M059J (cell line): ENCODE results near the gene RSPRY1. TPM values are rescaled to one million over a fixed set of nuclear protein-coding genes. Genes with fewer than 3 reads are reported as not detected.

ENCODE experiments used
- DNase-seq: peaks from one replicate; pipeline ENCODE4 v3.0.0-alpha.2; 2012; ENCODE audit warnings: low read depth
- total RNA-seq: library from RNA; depleted of rRNA; stranded (reverse); fragments of >200 nt; shearing (Covaris generic); gene quantifications from 2 replicates; pipeline ENCODE4 v1.2.3, GENCODE V29; 2014

Gene RSPRY1
- total RNA-seq, 1 experiment from 2014 or later = 34.9 TPM

DNA sequence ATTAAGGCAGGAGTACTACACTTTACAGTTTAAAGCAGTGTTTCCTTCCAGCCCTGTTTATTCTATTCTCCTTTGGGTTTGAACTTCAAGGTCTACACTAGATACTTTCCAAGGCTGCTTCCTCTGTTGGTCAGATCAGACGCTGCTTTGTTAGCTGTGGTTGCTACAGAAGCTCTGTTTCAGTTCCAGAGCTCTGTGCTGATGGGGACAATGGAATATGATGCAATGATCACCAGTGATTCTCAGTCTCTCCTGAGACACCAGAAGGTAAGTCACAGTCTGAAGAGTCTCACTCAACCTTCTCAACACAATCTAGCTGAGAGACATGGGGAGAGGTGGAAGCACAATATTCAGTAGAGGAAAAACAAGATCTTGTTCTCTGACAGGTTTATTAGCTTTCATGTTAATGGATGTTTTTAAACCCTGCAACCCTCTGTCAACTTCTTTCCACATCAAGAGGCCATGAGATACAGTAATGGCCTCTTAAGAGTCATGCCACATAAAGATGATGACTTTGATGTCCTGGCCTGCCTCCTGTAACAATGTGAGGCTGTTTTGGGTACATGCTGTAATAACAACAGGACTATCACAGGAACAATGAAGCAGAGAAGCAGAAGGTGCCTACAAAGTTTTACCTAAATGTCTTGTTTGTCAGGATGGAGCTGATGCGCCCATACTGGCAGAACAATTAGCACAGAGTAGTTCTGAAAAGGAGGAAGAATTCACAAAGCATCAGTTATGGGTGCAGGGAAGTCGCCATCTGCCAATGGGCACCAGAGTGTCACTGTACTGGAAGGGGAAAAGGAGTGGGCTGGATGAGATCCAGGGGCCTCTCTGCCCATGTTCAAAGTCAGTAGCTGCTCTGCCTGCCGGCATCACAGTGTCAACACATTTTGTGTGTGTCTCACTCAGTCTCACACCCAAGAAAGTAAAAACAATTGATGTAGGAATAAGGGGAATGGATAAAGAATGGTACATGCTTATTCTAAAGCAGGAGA is 33.7 kb upstream of the RSPRY1 start:
- DNase-seq = no peak

DNA sequence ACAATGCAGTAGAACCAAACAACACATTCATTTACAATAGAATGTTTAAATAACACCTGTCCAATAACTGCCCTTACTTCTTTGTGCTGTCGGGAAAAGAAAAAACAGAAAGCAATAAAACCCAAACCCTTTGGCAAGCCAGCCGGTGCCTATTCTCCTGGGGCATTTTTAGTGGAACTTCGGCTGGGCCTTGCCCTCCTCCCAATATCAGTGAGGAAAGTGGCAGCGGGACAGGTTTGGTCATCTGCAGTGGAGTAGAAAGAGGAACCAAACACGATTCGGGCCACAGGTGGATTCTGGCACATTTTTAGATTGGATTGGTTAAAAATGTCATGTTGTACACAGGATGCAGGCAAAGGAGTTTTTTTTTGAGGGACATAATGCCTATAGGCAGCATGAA is 32.3 kb upstream of the RSPRY1 start:
- no peak for DNase-seq

DNA sequence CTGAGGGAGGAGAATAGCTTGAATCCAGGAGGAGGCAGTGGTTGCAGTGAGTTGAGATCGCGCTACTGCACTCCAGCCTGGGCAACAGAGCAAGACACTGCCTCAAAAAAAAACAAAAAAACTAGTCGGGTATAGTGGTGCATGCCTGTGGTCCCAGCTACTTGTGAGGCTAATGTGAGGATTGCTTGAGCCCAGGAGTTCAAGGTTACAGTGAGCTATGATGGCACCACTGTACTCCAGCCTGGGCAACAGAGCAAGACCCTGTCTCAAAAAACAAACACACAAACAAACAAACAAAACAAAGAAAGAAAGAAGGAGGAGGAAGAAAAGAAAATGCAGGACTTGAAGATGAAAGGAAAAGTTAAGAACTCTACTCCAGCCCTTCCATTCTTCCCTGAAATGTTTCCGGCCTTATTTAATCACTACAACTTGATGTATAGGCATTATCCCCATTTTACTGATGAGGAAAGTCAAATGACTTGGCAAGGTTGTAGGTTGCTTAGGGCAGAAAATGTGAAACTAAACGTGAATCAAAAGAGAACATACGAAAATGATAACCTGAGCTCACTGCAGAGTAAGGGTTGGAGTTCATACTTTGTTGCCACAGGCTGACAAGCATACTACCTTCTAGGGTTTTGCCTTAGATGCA is 30.3 kb upstream of the RSPRY1 start:
- no peak for DNase-seq

DNA sequence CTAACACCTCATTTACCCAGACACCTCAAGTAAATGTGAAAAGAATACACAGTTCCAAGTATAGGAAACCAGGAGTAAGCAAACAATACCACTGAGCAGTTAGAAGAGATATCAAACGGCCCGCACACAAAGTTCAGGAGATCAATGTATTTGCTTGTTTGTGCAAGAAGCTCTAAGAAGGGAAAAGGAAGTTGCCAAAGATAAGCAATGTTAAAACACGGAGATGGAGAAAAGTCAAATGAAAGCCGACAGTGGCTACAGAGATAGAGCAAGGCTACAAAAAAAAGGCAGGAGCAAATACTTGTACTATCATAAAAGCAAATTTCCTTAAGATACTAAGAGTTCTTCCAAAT is 29.8 kb upstream of the RSPRY1 start:
- DNase-seq = no peak

DNA sequence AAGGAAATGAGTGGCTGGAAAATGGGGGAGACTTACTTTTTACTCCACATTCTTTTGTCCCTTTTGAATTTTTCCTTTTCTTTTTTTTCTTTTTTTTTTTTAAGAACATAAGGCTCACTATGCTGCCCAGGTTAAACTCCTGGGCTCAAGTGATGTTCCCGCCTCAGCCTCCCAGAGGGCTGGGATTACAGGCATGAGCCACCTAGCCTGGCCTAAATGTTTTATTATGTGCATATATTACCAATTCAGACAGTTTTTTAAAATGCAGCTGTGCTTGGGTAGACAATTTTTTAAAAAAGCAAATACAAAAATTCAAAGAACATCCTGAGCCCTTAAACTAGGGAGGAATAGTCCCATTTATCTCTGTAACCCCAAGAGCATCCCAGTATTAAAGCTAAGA is 28.6 kb upstream of the RSPRY1 start:
- DNase-seq = no peak

DNA sequence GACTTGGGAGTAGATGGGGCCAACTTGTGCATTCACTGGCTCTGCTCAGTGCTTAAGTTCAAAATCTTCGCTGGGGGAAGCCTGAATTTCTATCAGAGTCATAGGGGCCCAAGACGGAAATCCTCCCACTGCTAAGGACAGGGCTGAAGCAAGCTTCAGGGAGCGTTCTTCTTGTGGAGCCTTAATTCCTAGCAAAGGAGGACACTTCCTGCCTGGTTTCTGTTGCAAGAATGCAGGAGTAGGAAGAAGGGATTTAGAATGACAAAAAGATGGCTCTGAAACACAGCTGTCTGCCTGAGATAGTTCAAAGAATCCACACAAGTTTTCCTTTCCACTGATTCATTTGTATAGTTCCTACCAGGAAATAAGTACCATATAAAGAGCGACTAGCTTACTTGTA is 26.7 kb upstream of the RSPRY1 start:
- DNase-seq = no peak

DNA sequence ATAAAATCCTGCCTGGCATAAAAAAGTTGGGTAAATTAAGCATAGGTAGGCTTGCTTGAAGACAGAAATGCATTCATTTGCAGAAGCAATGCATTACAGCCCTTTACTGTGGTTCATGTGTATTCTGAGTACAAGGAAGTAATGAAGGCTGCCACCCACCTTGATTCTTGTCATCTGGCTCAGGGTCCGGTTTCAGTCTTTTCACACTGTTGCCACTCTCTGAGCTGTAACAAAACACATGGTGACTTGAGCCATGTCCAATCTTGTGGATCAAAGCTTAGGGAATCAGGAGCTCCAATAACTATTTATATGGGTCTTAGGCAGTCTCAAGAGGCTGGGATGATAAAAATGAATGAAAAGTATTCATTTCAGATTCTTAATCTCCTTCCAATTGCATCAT is 22.3 kb upstream of the RSPRY1 start:
- DNase-seq = no peak

DNA sequence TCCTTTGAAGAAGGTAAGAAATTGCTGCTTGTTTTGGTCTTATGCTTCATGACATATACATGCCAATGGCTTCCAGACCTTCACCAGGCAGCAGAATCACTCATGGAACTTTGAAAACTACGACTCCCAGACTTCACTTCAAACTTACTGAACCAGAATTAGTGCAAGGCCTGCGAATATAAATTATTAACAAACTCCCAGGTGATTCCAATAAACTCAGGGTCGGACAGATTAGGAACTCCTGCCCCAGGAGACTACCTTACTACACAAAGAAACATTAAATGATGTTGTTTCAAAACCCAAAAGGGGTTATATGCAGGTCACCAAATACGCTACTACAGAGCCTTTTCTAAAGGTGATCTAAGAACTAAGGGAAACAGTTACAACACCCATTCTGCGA is 20.6 kb upstream of the RSPRY1 start:
- DNase-seq = no peak

DNA sequence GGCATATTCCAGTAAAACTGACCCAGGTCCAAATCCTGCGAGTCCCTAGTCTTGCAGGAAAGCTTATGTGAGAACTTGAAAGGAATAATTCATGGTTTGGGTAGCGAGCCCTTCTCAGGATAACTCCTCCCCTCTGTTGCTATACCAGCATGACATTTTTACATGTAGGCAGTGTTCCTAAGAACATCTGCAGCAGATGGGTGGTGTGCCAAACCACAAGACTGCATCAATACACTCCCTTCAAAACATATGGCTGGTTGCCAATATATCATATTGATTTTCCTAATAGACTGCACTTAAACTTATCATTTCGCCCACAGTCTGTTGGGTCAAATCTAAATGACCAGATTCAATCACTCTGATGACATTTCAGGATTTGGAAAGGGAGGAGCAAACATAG is 20.2 kb upstream of the RSPRY1 start:
- DNase-seq = no peak

DNA sequence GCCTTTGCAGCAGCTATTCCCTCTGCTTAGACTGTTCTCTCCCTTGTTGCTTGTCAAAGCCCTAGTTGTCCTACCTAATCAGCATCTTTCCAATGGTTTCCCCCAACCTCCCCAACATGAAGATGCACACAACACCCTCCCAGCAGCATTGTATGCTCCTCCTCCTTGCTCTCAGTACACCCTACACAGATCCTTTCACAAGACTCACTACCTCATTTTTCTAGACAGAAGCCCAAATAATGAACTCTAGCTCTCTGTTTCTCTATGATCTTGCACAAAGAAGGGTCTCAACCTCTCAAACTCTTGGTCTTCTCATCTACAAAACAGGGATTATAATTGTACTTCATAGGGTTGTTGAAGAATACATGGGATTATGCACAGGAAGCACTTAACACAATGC is 19.7 kb upstream of the RSPRY1 start:
- no peak for DNase-seq

DNA sequence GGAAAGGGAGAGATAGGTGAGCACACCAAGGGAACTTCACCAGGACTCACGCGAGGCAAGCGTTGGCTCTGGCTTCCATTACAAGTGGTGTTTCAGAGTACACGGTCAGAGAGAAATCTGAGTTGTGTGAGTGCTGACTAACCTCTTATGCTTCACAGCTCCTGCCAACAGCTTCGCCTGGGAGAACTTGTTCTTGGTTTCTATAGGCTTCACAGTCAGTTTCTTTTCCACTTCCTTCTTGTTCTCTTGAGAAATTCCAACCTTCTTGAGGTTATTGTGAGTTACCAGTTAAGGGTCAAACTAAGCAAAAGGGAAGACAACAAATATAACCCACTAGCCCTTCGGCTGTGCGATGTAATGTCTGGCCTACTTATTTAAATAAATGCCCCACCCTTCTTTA is 19.2 kb upstream of the RSPRY1 start:
- DNase-seq = no peak

DNA sequence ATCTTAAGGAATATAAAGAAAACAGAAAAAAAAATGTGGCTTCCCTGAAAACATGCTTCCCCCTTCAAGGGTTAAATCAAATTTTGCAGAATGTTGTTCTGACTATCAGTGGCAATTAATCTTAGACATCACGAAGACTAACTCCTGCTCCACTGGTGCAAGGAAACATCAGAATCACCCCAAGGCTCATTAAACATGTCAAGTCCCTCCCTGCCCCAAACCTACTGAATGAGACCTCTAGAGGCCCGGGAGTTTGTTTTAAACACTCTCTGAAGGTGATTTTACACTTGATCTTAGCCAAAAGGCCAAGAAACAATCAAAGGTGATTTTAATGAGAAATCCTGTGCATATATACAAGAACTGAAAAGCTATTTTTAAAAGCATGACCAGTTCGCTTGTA is 18.6 kb upstream of the RSPRY1 start:
- DNase-seq = no peak

DNA sequence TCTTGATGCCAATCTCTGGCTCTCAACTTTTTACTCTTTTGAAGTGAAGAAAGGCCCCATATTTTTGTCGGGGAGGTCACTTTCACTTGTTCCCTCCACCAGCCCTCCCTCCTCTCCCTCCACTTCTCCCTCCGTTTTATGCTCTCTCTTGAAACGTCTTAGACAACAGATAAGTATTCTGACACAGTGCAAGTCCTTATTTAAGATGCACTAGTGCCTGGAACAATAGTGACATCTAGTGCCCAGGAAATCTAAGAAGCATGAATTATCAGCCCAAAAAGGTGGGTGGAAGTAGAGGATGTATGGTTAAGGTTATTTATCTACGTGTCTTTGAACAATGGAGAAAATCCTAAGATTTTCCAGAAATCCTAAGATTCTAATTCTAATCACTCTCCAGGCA is 18.2 kb upstream of the RSPRY1 start:
- peak; percentile 57 for DNase-seq

DNA sequence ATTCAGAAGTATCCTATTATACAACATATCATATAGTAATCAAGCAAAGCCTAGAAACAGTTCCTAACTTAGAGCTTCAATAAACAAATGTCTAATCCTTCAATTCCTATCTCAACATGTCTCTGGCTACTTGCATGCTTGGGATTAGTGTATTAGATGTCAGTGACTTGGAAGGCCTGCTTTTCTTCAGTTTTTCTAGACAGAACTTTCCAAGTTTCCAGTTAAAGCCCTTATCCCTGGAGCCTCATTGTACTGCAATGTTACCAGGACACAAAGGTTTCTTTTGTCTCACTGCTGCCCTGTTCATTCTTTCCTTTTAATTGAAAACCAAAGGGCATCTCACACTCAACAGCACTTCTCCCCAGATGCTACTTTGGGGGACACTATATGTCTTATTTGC is 16.8 kb upstream of the RSPRY1 start:
- no peak for DNase-seq

DNA sequence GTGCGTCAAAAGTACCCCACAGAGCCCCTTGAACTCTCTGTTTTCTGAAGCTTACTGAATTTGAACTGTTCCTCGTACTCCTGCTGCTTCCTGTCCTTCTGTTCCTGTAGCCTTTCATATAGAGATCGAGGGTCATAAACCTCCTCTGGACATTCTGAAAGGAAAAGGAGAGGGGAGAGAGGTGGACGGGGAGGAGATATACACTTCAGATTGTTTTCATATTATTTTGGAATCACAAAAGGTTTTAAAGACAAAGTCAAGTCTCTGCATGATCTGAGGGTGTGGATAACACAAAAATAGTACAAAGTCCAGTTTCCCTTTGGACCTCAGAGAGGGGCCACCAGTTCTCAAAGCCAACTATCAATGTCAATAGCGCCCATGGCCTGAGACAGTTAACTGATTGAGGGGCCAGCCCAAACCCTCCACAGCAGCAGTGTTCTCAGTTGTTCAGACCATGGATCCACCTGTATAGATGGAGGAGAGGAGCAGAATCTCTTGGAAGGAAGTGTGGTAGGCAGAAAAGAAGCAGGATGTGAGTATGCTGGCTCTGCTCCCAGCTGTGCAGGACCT is 13.3 kb upstream of the RSPRY1 start:
- no peak for DNase-seq

DNA sequence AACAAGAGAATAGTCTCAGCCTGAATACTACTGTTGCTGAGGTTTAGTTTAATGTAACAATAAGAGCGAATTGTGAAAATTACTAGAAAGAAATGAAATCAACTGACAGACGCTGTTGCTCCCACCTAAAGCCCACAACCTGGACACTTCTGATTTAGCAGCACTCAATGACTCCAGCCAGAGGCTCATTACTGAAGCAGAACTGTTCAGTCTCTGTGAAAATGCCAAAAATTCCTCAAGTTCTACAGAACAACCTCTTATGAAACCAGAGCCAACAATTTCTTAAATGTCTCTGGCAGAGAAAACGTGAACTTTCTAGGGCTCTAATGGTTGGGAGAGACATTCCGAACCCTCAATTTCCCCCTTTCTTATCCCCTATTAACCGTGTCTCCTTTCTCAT is 10.2 kb upstream of the RSPRY1 start:
- DNase-seq = no peak

DNA sequence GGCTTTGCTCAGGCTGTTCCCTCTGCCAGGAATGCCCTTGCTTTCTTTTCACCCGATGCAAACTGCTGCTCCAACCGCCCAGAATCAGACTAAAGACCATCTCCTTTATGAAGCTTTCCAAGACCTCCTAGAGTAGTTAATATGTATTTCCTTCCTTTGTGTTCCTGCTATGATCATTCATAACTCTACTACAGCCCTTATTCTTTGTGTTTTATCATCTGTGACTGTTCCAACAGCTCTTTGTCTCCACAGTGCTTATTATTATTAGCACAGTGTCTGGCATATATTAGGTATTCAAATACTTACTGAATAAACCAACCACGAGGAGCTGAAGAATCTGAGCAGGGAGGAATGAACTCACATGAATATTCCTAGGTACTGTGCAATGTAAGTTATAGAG is 7.9 kb upstream of the RSPRY1 start:
- no peak for DNase-seq

DNA sequence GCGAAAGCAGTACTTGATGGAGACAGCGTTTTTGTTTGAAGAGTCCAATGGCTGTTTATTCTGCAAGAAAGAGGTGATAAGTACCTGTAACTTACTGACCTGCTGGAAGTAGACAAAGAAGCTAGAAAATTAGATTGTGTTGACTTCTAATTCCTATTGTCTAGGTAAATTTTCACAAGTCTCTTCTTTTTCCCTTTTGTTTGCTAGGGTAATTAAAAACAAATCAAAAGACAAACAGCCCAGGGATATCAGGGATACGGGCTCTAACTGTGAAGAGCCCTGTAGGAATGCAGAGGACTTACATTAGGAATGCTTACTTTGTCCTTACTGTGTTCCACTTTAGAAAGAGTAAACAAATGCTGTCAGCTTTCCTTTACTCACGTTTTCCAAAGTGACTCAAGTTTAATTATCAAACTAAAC is 7.3 kb upstream of the RSPRY1 start:
- no peak for DNase-seq

DNA sequence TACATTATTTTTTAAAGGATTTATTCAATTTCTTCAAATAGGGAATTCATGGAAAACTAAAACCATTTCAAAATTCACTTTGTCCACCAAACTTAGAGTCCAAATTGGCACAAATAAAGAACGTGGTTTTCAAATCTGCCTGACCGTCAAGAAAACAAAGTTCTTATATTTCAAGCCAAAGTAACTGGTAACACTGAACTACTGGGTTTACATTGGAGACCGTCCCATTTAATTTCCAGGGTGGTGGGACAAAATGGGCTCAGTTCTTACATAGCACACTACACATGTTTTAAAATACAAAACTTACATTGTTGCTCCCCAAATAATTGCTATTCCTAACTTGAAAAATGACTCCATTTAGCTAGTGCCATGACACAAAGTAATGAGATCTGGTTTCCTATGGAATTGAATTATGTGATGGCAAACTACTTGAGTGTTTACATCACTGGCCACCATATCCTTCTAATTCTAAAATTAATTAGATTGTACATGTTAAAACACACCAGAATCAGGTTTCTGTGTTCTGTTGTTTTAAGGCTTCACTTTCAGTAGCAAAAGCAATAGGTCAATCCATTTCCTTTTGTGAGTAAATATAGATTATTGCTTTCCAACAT is 6.8 kb upstream of the RSPRY1 start:
- no peak for DNase-seq

DNA sequence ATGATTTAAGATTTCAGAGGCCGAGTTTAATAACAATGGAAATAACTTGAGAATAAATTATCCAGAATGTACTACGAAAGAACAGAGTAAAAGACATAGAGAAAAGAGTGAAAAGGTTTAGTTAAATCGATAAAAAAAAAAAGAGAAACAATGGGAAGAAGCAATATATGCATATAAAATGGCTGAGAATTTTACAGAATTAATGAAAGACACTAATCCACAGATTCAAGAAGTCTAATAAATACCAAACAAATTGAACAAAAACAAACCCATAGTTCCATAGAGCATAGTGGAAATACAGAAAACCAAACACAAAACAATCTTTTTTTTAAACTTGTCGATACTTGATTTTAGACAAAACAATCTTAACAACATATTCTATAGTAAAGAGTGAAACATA is 2.0 kb upstream of the RSPRY1 start:
- no peak for DNase-seq

DNA sequence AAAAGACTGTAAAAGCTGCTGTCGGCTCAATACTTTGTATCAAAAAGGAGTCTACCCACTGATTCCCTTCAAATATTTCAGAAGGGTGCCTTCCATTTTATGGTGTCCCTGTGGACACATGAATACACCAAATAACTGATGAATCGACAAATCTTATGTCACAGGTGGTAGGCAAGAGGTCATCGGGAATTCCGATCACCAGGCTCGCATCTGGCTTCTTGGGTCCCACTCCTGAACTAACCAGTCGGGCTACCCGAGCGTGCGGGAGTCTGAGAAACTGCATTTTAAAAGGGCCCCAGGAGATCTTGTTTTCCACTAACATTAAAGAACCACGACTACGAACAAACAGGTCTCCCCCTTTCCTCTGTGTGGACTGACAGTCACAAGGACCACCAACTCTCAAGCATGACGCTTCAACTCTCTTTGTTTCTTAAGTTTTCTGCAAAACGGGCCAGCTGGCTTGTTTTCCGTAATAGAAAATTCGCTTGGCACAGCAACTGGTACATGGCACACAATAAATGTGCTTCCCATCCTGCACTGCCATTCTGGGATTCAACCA is 1.2 kb upstream of the RSPRY1 start:
- no peak for DNase-seq

DNA sequence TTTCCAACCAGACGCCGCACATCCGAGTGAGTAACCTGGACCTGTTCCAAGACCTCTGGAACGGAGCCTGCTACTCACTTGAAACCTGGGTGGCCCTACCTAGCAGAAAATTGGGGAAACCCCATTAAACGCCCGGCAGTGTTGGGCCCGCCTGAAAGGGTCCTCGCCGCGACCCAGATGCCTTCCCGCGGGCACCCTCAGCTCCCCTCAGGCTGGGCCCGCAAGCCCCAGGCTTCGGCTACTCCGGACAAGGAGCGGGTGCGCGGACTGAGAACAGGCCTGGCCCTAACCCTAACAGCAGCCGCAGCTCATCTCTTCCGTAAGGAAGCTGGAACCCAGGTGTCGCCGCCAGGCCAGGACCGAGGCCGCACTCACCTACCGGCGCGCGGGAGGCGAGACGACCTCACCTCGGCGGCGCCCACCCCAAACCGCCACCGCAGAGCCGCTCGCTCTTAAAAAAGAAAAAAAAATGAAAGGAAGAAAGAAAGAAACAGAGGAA is 634 bp upstream of the RSPRY1 start:
- DNase-seq = peak; percentile 80
